Mucosa of descending colon (tissue), 3 donors: ENCODE results near the gene ACBD6. TPM values are rescaled to one million over a fixed set of nuclear protein-coding genes. Genes with fewer than 3 reads are reported as not detected.

ENCODE experiments used
- ATAC-seq: fragments of 200-7000 bp; cut with Tn5 transposase; one replicate; pipeline ENCODE4 v1.9.1; 2020; ENCODE audit warnings: mild to moderate bottlenecking, moderate library complexity
- DNase-seq, 3 donors: peaks; one replicate each; pipeline ENCODE4 v3.0.0-alpha.2; 2020
- H3K36me3 ChIP-seq: fragments of 200-600 bp; one replicate; pipeline ENCODE4 v1.8.0; 2021; ENCODE audit warnings: low read depth, mild to moderate bottlenecking
- H3K4me1 ChIP-seq: fragments of 200-600 bp; one replicate; pipeline ENCODE4 v1.8.0; 2021; ENCODE audit warnings: low read depth, mild to moderate bottlenecking
- H3K4me3 ChIP-seq: fragments of 200-600 bp; one replicate; pipeline ENCODE4 v1.8.0; 2021; ENCODE audit warnings: mild to moderate bottlenecking
- H3K9me3 ChIP-seq: fragments of 200-600 bp; one replicate; pipeline ENCODE4 v1.8.0; 2021; ENCODE audit warnings: mild to moderate bottlenecking
- intact Hi-C, 2 donors: fragments of 100-400 bp; cut with DNase I in 1 of 2; cut with micrococcal nuclease in 1 of 2; formaldehyde crosslinking; loops; one replicate each; pipeline versions ENCODE4 v1.11.0 to v1.11.1; 2022; cut with DNase I, micrococcal nuclease
- total RNA-seq, 3 donors: library from RNA; stranded (reverse); fragmentation: NEBNext Ultra II Directional in 2 of 3; extraction: Animal tissue kit (Norgen Biotek cat#: 25700) in 2 of 3; gene quantifications; one replicate each; pipeline versions ENCODE4 v1.2.1 to v1.2.4, GENCODE V29; 2021 to 2023
- TF ChIP-seq, protein P1 (sequence below): fragments of 200-600 bp; IDR thresholded peaks from one replicate; pipeline ENCODE4 v1.8.0; 2022; ENCODE audit warnings: antibody characterized with exemption, mild to moderate bottlenecking
- donor health status: DM: no; HTN: no; CAD: no; lungs with moderate emphysema.
- donor health status: DM: no; HTN: no; CAD: no.
- donor health status: DM: no; HTN: yes; CAD: no.

Gene ACBD6
- total RNA-seq, 3 donors from 2014 or later: 23.3 to 32.8 (median 25.0) TPM

DNA sequence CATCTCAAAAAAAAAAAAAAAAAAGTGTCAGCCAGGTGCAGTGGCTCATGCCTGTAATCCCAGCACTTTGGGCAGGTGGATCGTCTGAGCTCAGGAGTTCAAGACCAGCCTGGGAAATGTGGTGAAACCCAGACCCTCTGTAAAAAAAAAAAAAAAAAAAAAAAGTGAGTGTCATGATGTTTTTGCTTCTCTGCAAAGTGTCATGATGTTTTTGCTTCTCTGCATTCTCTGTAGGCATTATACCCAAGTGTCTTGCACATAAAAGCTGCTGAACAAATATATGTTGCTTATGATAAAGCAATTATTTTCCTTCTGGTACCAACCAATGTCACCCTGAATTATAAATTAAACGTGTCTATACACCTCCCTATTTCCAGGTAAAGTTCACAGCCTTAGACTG, 1.7 kb downstream of the ACBD6 start:
- Histone ChIP-seq H3K9me3 (no peaks in the 10 kb centered on the region), H3K36me3 (no peaks in the 10 kb centered on the region), H3K4me3 (no peak overlapping the region), H3K4me1 (peaks cover 4% of the 10 kb centered on the region)
- TF ChIP-seq, protein P1, sequence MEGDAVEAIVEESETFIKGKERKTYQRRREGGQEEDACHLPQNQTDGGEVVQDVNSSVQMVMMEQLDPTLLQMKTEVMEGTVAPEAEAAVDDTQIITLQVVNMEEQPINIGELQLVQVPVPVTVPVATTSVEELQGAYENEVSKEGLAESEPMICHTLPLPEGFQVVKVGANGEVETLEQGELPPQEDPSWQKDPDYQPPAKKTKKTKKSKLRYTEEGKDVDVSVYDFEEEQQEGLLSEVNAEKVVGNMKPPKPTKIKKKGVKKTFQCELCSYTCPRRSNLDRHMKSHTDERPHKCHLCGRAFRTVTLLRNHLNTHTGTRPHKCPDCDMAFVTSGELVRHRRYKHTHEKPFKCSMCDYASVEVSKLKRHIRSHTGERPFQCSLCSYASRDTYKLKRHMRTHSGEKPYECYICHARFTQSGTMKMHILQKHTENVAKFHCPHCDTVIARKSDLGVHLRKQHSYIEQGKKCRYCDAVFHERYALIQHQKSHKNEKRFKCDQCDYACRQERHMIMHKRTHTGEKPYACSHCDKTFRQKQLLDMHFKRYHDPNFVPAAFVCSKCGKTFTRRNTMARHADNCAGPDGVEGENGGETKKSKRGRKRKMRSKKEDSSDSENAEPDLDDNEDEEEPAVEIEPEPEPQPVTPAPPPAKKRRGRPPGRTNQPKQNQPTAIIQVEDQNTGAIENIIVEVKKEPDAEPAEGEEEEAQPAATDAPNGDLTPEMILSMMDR: no peak
- ATAC-seq (no peak), DNase-seq (no peak)
- intact Hi-C loops: no loop called here

DNA sequence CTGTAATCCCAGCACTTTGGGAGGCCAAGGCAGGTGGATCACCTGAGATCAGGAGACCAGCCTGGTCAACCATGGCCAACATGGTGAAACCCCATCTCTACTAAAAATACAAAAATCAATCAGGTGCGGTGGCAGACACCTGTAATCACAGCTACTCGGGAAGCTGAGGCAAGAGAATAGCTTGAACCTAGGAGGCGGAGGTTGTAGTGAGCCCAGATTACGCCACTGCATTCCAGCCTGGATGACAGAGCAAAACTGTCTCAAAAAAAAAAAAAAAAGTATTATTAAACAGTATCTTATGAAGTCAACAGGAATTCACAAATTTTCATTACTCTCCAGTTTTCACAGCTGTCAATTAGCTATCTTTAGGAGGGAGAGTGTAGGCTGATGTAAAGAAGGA, 3.8 kb downstream of the ACBD6 start:
- H3K4me1 ChIP-seq: peaks cover 4% of the 10 kb centered on the region
- H3K36me3 ChIP-seq: no peaks in the 10 kb centered on the region
- H3K9me3 ChIP-seq: no peaks in the 10 kb centered on the region
- TF ChIP-seq, protein P1: no peak
- DNase-seq: no peak
- H3K4me3 ChIP-seq: no peak overlapping the region
- intact Hi-C loops: no loop called here
- no peak for ATAC-seq

DNA sequence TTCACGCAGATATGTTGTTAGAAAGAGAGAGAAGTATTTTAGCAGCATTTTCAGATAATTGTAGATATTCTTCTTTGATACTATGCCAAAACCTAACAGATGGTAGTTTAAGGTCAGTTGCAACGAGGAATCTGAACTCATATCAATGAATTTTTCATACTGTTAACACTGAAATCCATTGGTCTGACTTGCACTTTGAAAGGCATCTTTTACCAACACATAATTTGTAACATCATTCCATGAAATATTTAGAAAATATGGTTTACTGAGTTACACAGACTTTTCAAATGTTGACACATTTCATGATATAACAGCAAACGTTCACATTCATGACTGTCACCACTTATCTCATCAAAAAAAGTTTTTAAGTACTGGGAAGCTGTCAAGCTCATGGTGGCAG, 4.6 kb downstream of the ACBD6 start:
- TF ChIP-seq, protein P1: no peak
- DNase-seq (no peak), ATAC-seq (no peak)
- Histone ChIP-seq H3K4me1 (peaks cover 4% of the 10 kb centered on the region), H3K9me3 (no peaks in the 10 kb centered on the region), H3K4me3 (no peak overlapping the region), H3K36me3 (no peaks in the 10 kb centered on the region)
- intact Hi-C loops: no loop called here

- no peak for ATAC-seq
- H3K4me1 ChIP-seq: no peaks in the 10 kb centered on the region
- no peaks in the 10 kb centered on the region for H3K36me3 ChIP-seq
- DNase-seq: no peak
- intact Hi-C loops: no loop called here
- TF ChIP-seq, protein P1: no peak
- H3K4me3 ChIP-seq: no peak overlapping the region
- no peaks in the 10 kb centered on the region for H3K9me3 ChIP-seq
These were observed 8.0 kb downstream of the ACBD6 start for GRCh38 chr1:180494370-180494769.

- no peaks in the 10 kb centered on the region for H3K4me1 ChIP-seq
- H3K9me3 ChIP-seq: no peaks in the 10 kb centered on the region
- TF ChIP-seq, protein P1: no peak
- no peak for ATAC-seq
- no peak overlapping the region for H3K4me3 ChIP-seq
- intact Hi-C loops: no loop called here
- no peaks in the 10 kb centered on the region for H3K36me3 ChIP-seq
- no peak for DNase-seq
These were observed 12.4 kb downstream of the ACBD6 start for GRCh38 chr1:180489976-180490375.

DNA sequence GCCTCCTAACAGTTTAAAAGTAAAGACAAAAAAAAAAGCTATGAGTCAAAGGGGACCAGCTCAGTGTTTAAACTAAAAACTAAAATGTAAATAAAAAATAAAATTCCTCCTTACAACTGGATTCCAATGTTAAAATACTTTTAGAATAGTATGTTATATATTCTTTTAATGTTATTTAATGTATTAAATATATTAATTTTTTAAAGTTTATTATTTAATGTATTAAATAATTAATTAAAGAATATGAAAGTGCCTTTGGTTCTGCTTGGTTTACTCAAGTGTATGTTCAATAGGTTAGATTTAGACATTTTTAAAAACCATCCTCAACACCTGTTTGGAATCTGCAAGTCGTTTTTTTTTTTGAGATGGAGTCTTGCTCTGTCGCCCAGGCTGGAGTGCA, 13.1 kb downstream of the ACBD6 start:
- DNase-seq (no peak), ATAC-seq (no peak)
- no peak overlapping the region for H3K4me3 ChIP-seq
- no peaks in the 10 kb centered on the region for H3K9me3 ChIP-seq
- TF ChIP-seq, protein P1: no peak
- H3K4me1 ChIP-seq: no peaks in the 10 kb centered on the region
- intact Hi-C loops: no loop called here
- H3K36me3 ChIP-seq: no peaks in the 10 kb centered on the region
